Psoas muscle (tissue), 8 donors: ENCODE data around the gene ADAM11. TPM values are rescaled to one million over a fixed set of nuclear protein-coding genes. Genes with fewer than 3 reads are reported as not detected.
A peak's percentile ranks its signal among the peaks of the same experiment; 100 is the strongest.

Source experiments
- ATAC-seq, 4 donors: fragments of 200-7000 bp; cut with Tn5 transposase; one replicate each; pipeline ENCODE4 v1.9.1; 2020; ENCODE audit warnings: moderate library complexity in 3 of 4, mild to moderate bottlenecking in 2 of 4
- DNase-seq, 2 donors: peaks; one replicate each; pipeline ENCODE4 v3.0.0-alpha.2; 2020
- H3K27ac ChIP-seq: fragments of 200-600 bp; one replicate; pipeline ENCODE4 v1.8.0; 2022
- H3K27me3 ChIP-seq, 3 donors: fragments of 200-600 bp in 1 of 3; one replicate each; pipeline versions ENCODE4 v1.6.1 to v1.8.0; 2013 to 2022; ENCODE audit warnings: low read length in 2 of 3, mild to moderate bottlenecking in 2 of 3, moderate library complexity in 1 of 3; ENCODE audit not compliant: insufficient read depth in 3 of 3
- H3K36me3 ChIP-seq, 2 donors: fragments of 200-600 bp in 1 of 2; one replicate each; pipeline versions ENCODE4 v1.6.1 to v1.8.0; 2013 to 2022; ENCODE audit warnings: low read depth in 1 of 2, mild to moderate bottlenecking in 1 of 2, moderate library complexity in 1 of 2; ENCODE audit not compliant: insufficient read depth in 1 of 2
- H3K4me1 ChIP-seq: fragments of 200-600 bp; one replicate; pipeline ENCODE4 v1.8.0; 2022
- H3K4me3 ChIP-seq: fragments of 200-600 bp; one replicate; pipeline ENCODE4 v1.8.0; 2022; ENCODE audit warnings: mild to moderate bottlenecking
- H3K9me3 ChIP-seq: fragments of 200-600 bp; one replicate; pipeline ENCODE4 v1.8.0; 2022
- CTCF ChIP-seq: fragments of 200-600 bp; IDR thresholded peaks from one replicate; pipeline ENCODE4 v1.8.0; 2022; ENCODE audit warnings: antibody characterized with exemption
- WGBS, 3 donors: extraction: QIAGEN DNeasy Blood & Tissue Kit; methylation state at CpG; one replicate each; pipeline versions ENCODE4 v1.1.6 to v1.1.7; 2013; 5-methylcytosine and 5-hydroxymethylcytosine counted together
- intact Hi-C, 2 donors: fragments of 100-400 bp; cut with DNase I; formaldehyde crosslinking; loops; one replicate each; pipeline versions ENCODE4 v1.11.0 to v1.14.2; 2022
- polyA plus RNA-seq, 3 donors: library from polyadenylated mRNA; stranded (reverse); fragments of 200-250 nt; gene quantifications; one replicate each; pipeline ENCODE4 v1.2.3, GENCODE V29; 2013
- total RNA-seq, 4 donors: library from RNA; stranded (reverse); fragmentation: NEBNext Ultra II Directional in 2 of 4; extraction: Animal tissue kit (Norgen Biotek cat#: 25700) in 2 of 4; gene quantifications; one replicate each; pipeline versions ENCODE4 v1.2.1 to v1.2.4, GENCODE V29; 2021 to 2023
- donor health status: healthy with polysubstance abuse.
- donor health status: DM: no; HTN: no; CAD: no; lungs with moderate emphysema.
- donor health status: Bipolar disorder and iron deficiency.
- donor health status: healthy.
- donor health status: DM: yes; HTN: yes; CAD: no.
- donor health status: DM: no; HTN: no; CAD: no.
- donor health status: DM: no; HTN: no; CAD: no.
- donor health status: DM: yes; HTN: yes; CAD: no.

Gene ADAM11
- total and polyA plus RNA-seq, 7 donors: 0.03 to 0.26 (median 0.15) TPM; not detected in 2

- Histone ChIP-seq H3K4me3 (no peak overlapping the region), H3K9me3 (no peaks in the 10 kb centered on the region), H3K27me3 (peaks cover 0 to 20% (median 0%) of the 10 kb centered on the region in 3 donors), H3K4me1 (peaks cover 9% of the 10 kb centered on the region), H3K27ac (no peak overlapping the region), H3K36me3 (no peaks in the 10 kb centered on the region)
- WGBS, 3 donors: 32 to 50% (median 49%) methylated on average over 6 of the region's 6 CpGs
- intact Hi-C loops: loop anchor here in 1 of 2 donors (10.0 kb wide), 1 partner anchor 362 kb away; the partner anchor contains the start of genes ACBD4 and PLCD3
- DNase-seq (no peak), ATAC-seq (no peak)
- no peak for TF ChIP-seq CTCF
Measured at GRCh38 chr17:44773140-44773539, 14.4 kb downstream of the ADAM11 start.

- ATAC-seq (peak; percentile 76 to 91 (median 86)), DNase-seq (peak; percentile 88 to 94)
- H3K4me3 ChIP-seq: peak overlapping the region; percentile 66
- H3K36me3 ChIP-seq: no peaks in the 10 kb centered on the region
- intact Hi-C loops: loop anchor here (1.0 to 10.0 kb wide), 6 partner anchors 90 to 360 kb away; partner anchors contain the start of genes PLCD3 (in 2 of the 2) and ACBD4 (in 1 of the 2)
- peaks cover 14% of the 10 kb centered on the region for H3K4me1 ChIP-seq
- 18 to 22% (median 20%) methylated on average over 36 to 42 of the region's 42 CpGs for WGBS, 3 donors
- TF ChIP-seq CTCF: peak; percentile 99
- no peaks in the 10 kb centered on the region for H3K9me3 ChIP-seq
- no peak overlapping the region for H3K27ac ChIP-seq
- H3K27me3 ChIP-seq: peaks cover 0 to 20% (median 0%) of the 10 kb centered on the region in 3 donors
Measured at GRCh38 chr17:44774271-44775135, 15.7 kb downstream of the ADAM11 start.

- Histone ChIP-seq H3K27ac (no peak overlapping the region), H3K4me1 (peaks cover 14% of the 10 kb centered on the region), H3K9me3 (no peaks in the 10 kb centered on the region), H3K36me3 (no peaks in the 10 kb centered on the region), H3K27me3 (peaks cover 0 to 20% (median 0%) of the 10 kb centered on the region in 3 donors), H3K4me3 (peak overlapping the region; percentile 66)
- WGBS, 3 donors: 0 to 1% (median 0%) methylated on average over 36 to 50 of the region's 50 CpGs
- peak; percentile 93 to 96 for DNase-seq
- TF ChIP-seq CTCF: no peak
- intact Hi-C loops: loop anchor here (1.0 to 10.0 kb wide), 6 partner anchors 90 to 360 kb away; partner anchors contain the start of genes PLCD3 (in 2 of the 2) and ACBD4 (in 1 of the 2)
- ATAC-seq: peak; percentile 93 to 96 (median 95)
Measured at GRCh38 chr17:44775136-44775837, 16.5 kb downstream of the ADAM11 start.

- intact Hi-C loops: loop anchor here (1.0 to 10.0 kb wide), 6 partner anchors 89 to 359 kb away; partner anchors contain the start of genes PLCD3 (in 2 of the 2) and ACBD4 (in 1 of the 2)
- DNase-seq: no peak
- Histone ChIP-seq H3K9me3 (no peaks in the 10 kb centered on the region), H3K27me3 (peaks cover 0 to 20% (median 0%) of the 10 kb centered on the region in 3 donors), H3K4me1 (peaks cover 14% of the 10 kb centered on the region), H3K4me3 (peak overlapping the region; percentile 66), H3K36me3 (no peaks in the 10 kb centered on the region), H3K27ac (no peak overlapping the region)
- peak in 1 of 4 donors; percentile 1 for ATAC-seq
- no peak for TF ChIP-seq CTCF
- WGBS, 3 donors: 10 to 12% (median 12%) methylated on average over 42 to 43 of the region's 43 CpGs
Measured at GRCh38 chr17:44775838-44776621, 17.2 kb downstream of the ADAM11 start.
